Smooth muscle cell of the brain vasculature (primary cell): Measurements from ENCODE around the gene ARRB1.
A peak's percentile ranks its signal among the peaks of the same experiment; 100 is the strongest.

Experiments used
- DNase-seq: peaks from one replicate; pipeline ENCODE4 v3.0.0-alpha.2; 2012; ENCODE audit warnings: low read depth, low spot score

The ARRB1 gene

GRCh38 chr11:75233754-75234172 is 117.7 kb downstream of the ARRB1 start:
- DNase-seq, result peak; percentile 26

DNA sequence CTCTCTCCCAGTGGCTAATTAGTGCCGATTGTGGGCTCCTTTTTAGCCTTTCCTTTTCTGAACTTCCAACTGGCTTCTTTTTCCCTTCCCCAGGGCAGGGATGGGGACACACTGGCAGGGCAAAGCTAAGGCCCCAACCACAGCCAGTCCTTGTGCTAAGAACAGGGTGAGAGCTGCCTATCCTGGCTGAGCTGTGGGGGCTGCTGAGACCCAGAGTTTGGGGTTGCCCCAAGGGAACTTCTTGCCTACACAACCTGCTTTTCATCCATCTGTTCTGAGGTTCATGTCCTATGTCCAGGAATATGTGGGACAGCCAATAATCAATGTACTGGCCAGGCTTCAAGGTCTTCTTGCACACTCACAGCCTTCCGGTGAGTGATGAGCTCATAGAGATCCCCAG is 120.8 kb downstream of the ARRB1 start:
- DNase-seq, result no peak

DNA sequence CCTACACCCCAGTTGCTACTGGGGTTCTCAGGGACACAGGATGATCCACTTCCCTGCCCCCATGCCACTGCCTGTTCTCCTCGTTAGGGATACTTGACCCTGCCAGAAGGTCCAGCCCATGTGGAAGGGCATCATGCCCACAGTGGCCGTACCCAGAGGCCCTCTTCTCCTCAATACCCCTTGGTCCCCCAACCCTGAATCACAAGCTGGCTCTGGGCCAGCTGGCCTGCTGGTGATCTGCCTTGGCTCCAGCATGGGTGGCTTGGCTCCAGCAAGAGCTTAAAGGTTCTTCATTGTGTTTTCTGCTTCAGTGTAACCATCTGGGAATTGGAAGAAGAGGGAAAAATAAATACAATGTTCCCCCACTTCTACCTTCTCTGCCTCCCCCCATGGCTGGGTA is 122.0 kb downstream of the ARRB1 start:
- DNase-seq, result no peak

- DNase-seq, result no peak
Measured at GRCh38 chr11:75225794-75226193, 125.7 kb downstream of the ARRB1 start.

DNA sequence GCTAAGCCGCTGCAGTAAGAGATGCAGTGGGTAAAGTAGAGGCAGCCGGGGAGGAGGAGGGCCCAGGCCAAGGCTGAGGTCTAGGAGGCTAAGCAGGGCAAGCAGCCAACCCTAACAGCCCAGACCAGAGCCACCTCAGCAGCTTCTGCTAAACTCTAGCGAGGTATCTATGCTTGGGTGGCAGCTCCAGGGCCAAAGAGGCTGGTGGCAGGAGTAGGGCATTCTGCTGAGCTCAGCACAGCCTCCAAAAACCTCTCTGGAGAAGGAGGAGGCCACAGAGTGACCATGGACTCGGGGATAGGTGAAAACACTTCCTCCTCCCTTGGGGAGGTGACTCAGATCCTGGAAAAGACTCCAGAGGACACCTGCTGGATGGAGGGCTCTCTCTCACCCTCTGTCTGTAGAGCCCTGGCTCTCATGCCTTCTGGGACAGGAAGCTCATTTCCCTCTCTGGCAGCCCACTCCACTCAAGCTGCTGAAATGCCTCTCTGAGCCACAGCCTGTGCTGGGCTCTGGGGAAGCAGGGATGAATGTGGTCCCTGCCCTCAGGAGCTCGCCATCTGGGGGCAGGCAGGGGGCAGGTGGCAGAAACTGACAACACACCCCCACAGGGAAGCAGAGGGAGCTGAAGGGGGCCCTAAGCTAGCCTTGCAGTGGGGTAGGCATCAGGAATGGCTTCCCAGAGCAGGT is 127.4 kb downstream of the ARRB1 start:
- no peak for DNase-seq

DNA sequence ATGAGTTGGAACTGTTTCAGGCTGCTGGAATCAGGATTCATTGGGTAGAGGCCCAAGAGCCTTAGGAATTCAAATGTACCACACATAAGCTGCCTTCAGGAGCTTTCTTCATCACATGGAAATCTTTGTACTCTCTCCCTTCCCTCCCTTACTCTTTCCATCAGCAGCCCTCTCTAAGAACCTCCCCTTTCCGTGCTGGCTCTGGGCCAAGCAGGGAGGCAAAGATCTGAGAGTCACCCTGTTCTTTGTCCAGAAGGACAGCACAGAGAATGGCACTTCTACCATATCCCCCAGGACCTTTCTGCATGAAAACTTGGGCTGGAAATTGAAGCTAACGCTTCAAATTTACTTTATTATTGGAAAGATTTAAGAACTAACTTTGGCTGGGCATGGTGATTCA is 131.6 kb downstream of the ARRB1 start:
- no peak for DNase-seq

- DNase-seq, result no peak
Measured at GRCh38 chr11:75214843-75215242, 136.6 kb downstream of the ARRB1 start.

GRCh38 chr11:75214411-75214821 is 137.0 kb downstream of the ARRB1 start:
- peak; percentile 59 for DNase-seq
